Nephron progenitor cell (in vitro differentiated cells): Measurements from ENCODE around the gene CAPN3.

Experiments used
- DNase-seq: peaks from one replicate; pipeline ENCODE4 v3.0.0; 2021
- H3K27ac Mint-ChIP-seq: 2 replicates; pipeline ENCODE4 v1.8.0; 2021; ENCODE audit warnings: mild to moderate bottlenecking, moderate library complexity, mixed read lengths
- H3K27me3 Mint-ChIP-seq: 2 replicates; pipeline ENCODE4 v1.8.0; 2021; ENCODE audit warnings: mild to moderate bottlenecking, low read depth, mixed read lengths; ENCODE audit not compliant: poor library complexity
- H3K36me3 Mint-ChIP-seq: 2 replicates; pipeline ENCODE4 v1.8.0; 2021; ENCODE audit warnings: low read depth, mixed read lengths
- H3K4me1 Mint-ChIP-seq: 2 replicates; pipeline ENCODE4 v1.8.0; 2021; ENCODE audit warnings: mixed read lengths
- H3K4me3 Mint-ChIP-seq: 2 replicates; pipeline ENCODE4 v1.8.0; 2021; ENCODE audit warnings: mild to moderate bottlenecking, moderate library complexity, mixed read lengths
- H3K9me3 Mint-ChIP-seq: 2 replicates; pipeline ENCODE4 v1.8.0; 2021; ENCODE audit warnings: mild to moderate bottlenecking, moderate library complexity, mixed read lengths
- CTCF ChIP-seq: fragments of 200-600 bp; sonication (generic); IDR thresholded peaks from 2 replicates; pipeline ENCODE4 v1.5.0; 2021; ENCODE audit warnings: antibody characterized with exemption

CAPN3 gene

GRCh38 chr15:42352401-42352800 lies 6.9 kb upstream of the CAPN3 start:
- Mint-ChIP-seq H3K9me3 (no peaks in the 10 kb centered on the region), H3K36me3 (peaks cover 8% of the 10 kb centered on the region), H3K4me3 (no peak overlapping the region), H3K27me3 (peaks cover 5% of the 10 kb centered on the region), H3K4me1 (no peaks in the 10 kb centered on the region), H3K27ac (no peak overlapping the region)
- no peak for TF ChIP-seq CTCF
- no peak for DNase-seq

- no peak overlapping the region for H3K4me3 Mint-ChIP-seq
These were observed 6.2 kb upstream of the CAPN3 start for GRCh38 chr15:42353061-42353460.

GRCh38 chr15:42354824-42355223 lies 4.5 kb upstream of the CAPN3 start:
- DNase-seq: no peak
- no peak for TF ChIP-seq CTCF
- Mint-ChIP-seq H3K9me3 (no peaks in the 10 kb centered on the region), H3K27me3 (peaks cover 4% of the 10 kb centered on the region), H3K27ac (no peak overlapping the region), H3K36me3 (peaks cover 8% of the 10 kb centered on the region), H3K4me3 (no peak overlapping the region), H3K4me1 (no peaks in the 10 kb centered on the region)

More at GRCh38 chr15:42353061-42353460, 6.2 kb upstream of the CAPN3 start:
- TF ChIP-seq CTCF: no peak
- Mint-ChIP-seq H3K27ac (no peak overlapping the region), H3K27me3 (peaks cover 4% of the 10 kb centered on the region), H3K36me3 (peaks cover 8% of the 10 kb centered on the region), H3K4me1 (no peaks in the 10 kb centered on the region), H3K9me3 (no peaks in the 10 kb centered on the region)
- DNase-seq: no peak

GRCh38 chr15:42355291-42355690 lies 4.0 kb upstream of the CAPN3 start:
- no peak for TF ChIP-seq CTCF
- DNase-seq: no peak
- H3K36me3 Mint-ChIP-seq: peaks cover 8% of the 10 kb centered on the region
- no peaks in the 10 kb centered on the region for H3K9me3 Mint-ChIP-seq
- H3K4me1 Mint-ChIP-seq: no peaks in the 10 kb centered on the region
- no peak overlapping the region for H3K27ac Mint-ChIP-seq
- no peak overlapping the region for H3K4me3 Mint-ChIP-seq
- peaks cover 4% of the 10 kb centered on the region for H3K27me3 Mint-ChIP-seq

GRCh38 chr15:42356851-42357250 lies 2.5 kb upstream of the CAPN3 start:
- Mint-ChIP-seq H3K4me3 (no peak overlapping the region), H3K27ac (no peak overlapping the region), H3K36me3 (no peaks in the 10 kb centered on the region), H3K4me1 (no peaks in the 10 kb centered on the region), H3K27me3 (peaks cover 4% of the 10 kb centered on the region), H3K9me3 (no peaks in the 10 kb centered on the region)
- no peak for TF ChIP-seq CTCF
- DNase-seq: no peak

- H3K27ac Mint-ChIP-seq: peak overlapping the region; percentile 39
- DNase-seq: no peak
- TF ChIP-seq CTCF: no peak
- H3K36me3 Mint-ChIP-seq: no peaks in the 10 kb centered on the region
- no peaks in the 10 kb centered on the region for H3K9me3 Mint-ChIP-seq
- peaks cover 4% of the 10 kb centered on the region for H3K27me3 Mint-ChIP-seq
- H3K4me1 Mint-ChIP-seq: no peaks in the 10 kb centered on the region
- no peak overlapping the region for H3K4me3 Mint-ChIP-seq
These were observed 1.2 kb upstream of the CAPN3 start for GRCh38 chr15:42358141-42358540.
